IPS-11a (cell line): ENCODE results near the gene MICAL2.

Source experiments
- H3K4me3 ChIP-seq: one replicate; pipeline ENCODE4 v1.5.1; 2013; ENCODE audit warnings: low read depth, low read length, control low read depth

Gene MICAL2

DNA sequence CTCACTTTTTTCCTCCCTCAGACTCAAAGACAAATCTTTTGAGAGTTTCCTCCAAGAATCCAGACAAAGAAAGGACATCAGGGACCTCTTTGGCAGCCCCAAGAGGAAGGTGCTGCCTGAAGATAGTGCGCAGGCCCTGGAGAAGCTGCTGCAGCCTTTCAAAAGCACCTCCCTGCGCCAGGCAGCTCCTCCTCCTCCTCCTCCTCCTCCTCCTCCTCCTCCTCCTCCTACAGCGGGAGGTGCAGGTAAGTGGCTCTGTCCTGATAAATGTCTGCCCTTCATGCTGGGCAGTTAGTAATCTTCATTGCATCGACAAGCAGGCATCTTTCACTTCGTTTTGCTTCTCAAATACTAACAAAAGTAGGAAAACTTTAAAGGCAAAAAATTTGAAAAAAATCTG is 184.2 kb downstream of the MICAL2 start:
- no peak overlapping the region for H3K4me3 ChIP-seq

GRCh38 chr11:12295943-12296342 is 185.6 kb downstream of the MICAL2 start:
- no peak overlapping the region for H3K4me3 ChIP-seq

GRCh38 chr11:12298610-12299009 is 188.2 kb downstream of the MICAL2 start:
- no peak overlapping the region for H3K4me3 ChIP-seq

DNA sequence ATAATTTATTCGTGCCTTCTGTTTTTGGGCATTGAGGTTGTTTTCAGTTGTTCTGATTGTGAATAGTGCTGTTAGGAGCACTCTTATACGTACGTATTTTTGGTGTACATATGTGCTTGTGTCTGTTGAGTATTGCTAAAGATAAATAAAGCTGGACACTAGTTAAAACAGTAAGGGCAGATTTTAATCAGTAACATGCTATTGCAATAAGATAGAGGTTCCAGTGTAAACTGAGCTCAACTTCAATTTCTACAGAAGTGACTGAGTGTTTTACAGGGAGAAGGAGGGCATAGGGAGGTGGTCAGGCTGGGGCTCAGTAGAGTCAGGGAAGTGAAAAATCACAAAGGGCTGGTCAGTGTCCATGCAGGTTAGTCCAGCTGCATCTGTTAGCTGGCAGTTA is 191.0 kb downstream of the MICAL2 start:
- no peak overlapping the region for H3K4me3 ChIP-seq

DNA sequence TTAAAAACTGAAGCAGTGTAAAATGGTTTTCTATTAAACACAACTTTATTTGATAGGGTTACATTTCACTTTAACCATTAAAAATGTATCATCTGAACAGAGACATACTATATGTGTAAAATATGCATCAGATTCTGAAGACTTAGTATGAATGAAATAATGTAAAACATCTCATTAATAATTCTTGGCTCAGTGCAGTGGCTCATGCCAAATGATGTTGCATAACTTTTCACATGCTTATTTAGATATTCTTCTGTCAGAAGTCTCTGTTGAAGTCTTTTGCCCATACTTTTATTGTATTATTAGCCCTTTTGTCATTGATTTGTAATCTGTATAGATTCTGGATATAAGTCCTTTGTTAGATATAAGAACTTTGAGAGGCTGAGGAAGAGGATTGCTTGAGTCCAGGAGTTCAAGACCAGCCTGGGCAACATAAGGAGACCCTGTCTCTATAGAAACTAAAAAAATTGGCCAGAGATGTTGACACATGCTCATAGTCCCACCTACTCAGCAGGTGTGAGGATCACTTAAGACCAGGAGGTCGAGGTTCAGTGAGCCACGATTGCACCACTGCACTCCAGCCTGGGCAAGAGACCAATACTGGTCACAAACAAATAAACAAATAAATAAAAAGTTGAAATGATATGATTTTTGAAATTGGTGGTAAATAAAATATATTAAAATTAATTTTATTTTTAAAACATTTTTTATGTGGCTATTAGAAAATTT is 193.2 kb downstream of the MICAL2 start:
- H3K4me3 ChIP-seq, result no peak overlapping the region

DNA sequence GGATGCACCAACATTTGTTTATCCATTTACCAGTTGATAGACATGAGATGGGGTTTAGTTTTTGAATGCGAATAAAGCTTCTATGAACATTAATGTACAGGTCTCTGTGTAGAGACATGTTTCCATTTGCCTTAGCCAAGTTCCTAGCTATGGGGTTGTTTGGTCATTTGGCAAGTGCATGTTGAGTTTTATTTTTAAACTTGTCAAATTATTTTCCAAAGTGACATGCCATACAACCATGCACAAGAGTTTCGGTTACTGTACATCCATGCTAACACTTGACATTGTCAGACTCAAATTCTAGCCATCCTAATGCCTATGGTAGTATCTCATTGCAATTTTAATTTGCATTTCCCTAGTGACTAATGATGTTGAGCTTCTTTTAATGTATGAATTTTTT is 196.4 kb downstream of the MICAL2 start:
- no peak overlapping the region for H3K4me3 ChIP-seq

DNA sequence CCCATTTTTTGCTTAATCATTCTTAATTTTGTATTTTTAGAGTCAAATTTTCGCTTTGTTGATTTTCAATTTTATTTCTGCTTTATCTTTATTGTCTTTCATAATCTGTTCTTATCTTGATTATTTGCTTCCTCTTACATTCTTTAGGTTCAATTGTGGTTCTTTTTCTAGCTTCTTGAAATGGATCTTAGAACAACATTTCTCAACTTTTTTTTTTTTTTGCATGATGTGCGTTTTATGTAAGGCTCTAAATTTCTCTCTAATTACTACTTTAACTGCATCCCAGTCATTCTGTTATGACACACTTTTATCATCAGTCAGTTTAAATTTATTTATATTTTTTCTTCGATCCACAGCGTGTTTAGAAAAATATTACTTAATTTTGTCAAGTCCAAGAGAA is 201.7 kb downstream of the MICAL2 start:
- H3K4me3 ChIP-seq, result no peak overlapping the region
